Body of pancreas (tissue), 4 donors: ENCODE data around the gene SYCP2. TPM values are rescaled to one million over a fixed set of nuclear protein-coding genes. Genes with fewer than 3 reads are reported as not detected.

ENCODE experiments used
- ATAC-seq: fragments of 150-250 bp; one replicate; pipeline ENCODE4 v1.9.1; 2016
- DNase-seq, 4 donors: peaks; one replicate each; pipeline ENCODE4 v3.0.0-alpha.2; 2019
- H3K27ac ChIP-seq, 4 donors: fragments of 200-600 bp; sonication (generic); 1 replicate in 3 of 4; 2 replicates in 1 of 4; pipeline versions ENCODE4 v1.5.1 to v1.6.1; 2016 to 2019; ENCODE audit warnings: mild to moderate bottlenecking in 1 of 4, mixed read lengths in 1 of 4, moderate library complexity in 1 of 4
- H3K27me3 ChIP-seq, 2 donors: fragments of 200-600 bp; sonication (generic); one replicate each; pipeline ENCODE4 v1.6.0; 2016; ENCODE audit warnings: mild to moderate bottlenecking in 1 of 2
- H3K36me3 ChIP-seq, 2 donors: fragments of 200-600 bp; sonication (generic); replicated peaks in 1 of 2; 2 replicates each; pipeline ENCODE4 v1.5.1; 2016; ENCODE audit warnings: low read depth in 2 of 2; ENCODE audit not compliant: insufficient read depth in 1 of 2
- H3K4me1 ChIP-seq: fragments of 200-600 bp; sonication (generic); one replicate; pipeline ENCODE4 v1.6.0; 2016
- H3K4me3 ChIP-seq, 2 donors: fragments of 200-600 bp; sonication (generic); 1 replicate in 1 of 2; 2 replicates in 1 of 2; pipeline ENCODE4 v1.5.1; 2016 to 2019
- H3K9me3 ChIP-seq, 3 donors: fragments of 200-600 bp; sonication (generic); 1 replicate in 2 of 3; 2 replicates in 1 of 3; pipeline ENCODE4 v1.5.1; 2016
- CTCF ChIP-seq, 7 experiments: fragments of 450-650 bp in 4 of 7; fragments of 200-600 bp in 3 of 7; sonication (generic) in 3 of 7; IDR thresholded peaks; one replicate each; pipeline ENCODE4 v1.5.1; 2016 to 2019; ENCODE audit warnings: antibody characterized with exemption in 7 of 7
- POLR2A ChIP-seq, 3 donors: fragments of 450-650 bp; IDR thresholded peaks; one replicate each; pipeline ENCODE4 v1.6.1; 2016; ENCODE audit warnings: antibody characterized with exemption in 3 of 3, mild to moderate bottlenecking in 2 of 3
- WGBS, 2 donors: methylation state at CpG; one replicate each; pipeline ENCODE4 v1.1.5; 2017; 5-methylcytosine and 5-hydroxymethylcytosine counted together
- intact Hi-C: fragments of 100-400 bp; cut with DNase I; formaldehyde crosslinking; loops from one replicate; pipeline ENCODE4 v1.15.1; 2023
- total RNA-seq, 2 donors: library from RNA; depleted of rRNA; stranded (reverse); fragments of >200 nt; gene quantifications; one replicate each; pipeline ENCODE4 v1.1.0, GENCODE V29; 2016

Gene SYCP2
- 10 to 100 TPM in 1 of 2 donors, 1 to 10 TPM in 1; 3.6 to 15.3 TPM for total RNA-seq

- 37 to 79% methylated on average over 11 to 38 of the region's 65 CpGs for WGBS, 2 donors
These were observed at the start of gene SYCP2 for GRCh38 chr20:59933296-59933848. TSS of gene SYCP2 (minus strand) at chr20:59933637. CDS start at chr20:59922413, 11,224 bp downstream.

GRCh38 chr20:59983076-59983475 lies 49.6 kb upstream of the SYCP2 start:
- no peak overlapping the region for H3K27ac ChIP-seq
- H3K27me3 ChIP-seq: no peaks in the 10 kb centered on the region
- H3K4me1 ChIP-seq: no peaks in the 10 kb centered on the region
- intact Hi-C loops: no loop called here
- DNase-seq (no peak), ATAC-seq (no peak)
- H3K4me3 ChIP-seq: no peak overlapping the region
- TF ChIP-seq CTCF (IDR thresholded peaks at IDR 0.05): no peak
- TF ChIP-seq POLR2A (IDR thresholded peaks at IDR 0.05): no peak
- no peaks in the 10 kb centered on the region for H3K9me3 ChIP-seq
- 94 to 95% methylated on average over 9 of the region's 9 CpGs for WGBS, 2 donors
- no peaks in the 10 kb centered on the region for H3K36me3 ChIP-seq

More at GRCh38 chr20:59933296-59933848, at the start of gene SYCP2:
- Histone ChIP-seq H3K9me3 (no peaks in the 10 kb centered on the region), H3K27me3 (no peaks in the 10 kb centered on the region), H3K4me3 (peak within 1 kb of the TSS; percentile 57 to 63), H3K27ac (peak within 1 kb of the TSS; percentile 47 to 85 (median 74)), H3K36me3 (no peaks in the 10 kb centered on the region), H3K4me1 (peaks cover 36% of the 10 kb centered on the region)
- TF ChIP-seq POLR2A (IDR thresholded peaks at IDR 0.05) (no peak), CTCF (IDR thresholded peaks at IDR 0.05) (no peak)
- peak; percentile 84 for ATAC-seq
- peak; percentile 61 to 81 (median 72) for DNase-seq
- intact Hi-C loops: no loop called here

- intact Hi-C loops: no loop called here
- H3K27me3 ChIP-seq: no peaks in the 10 kb centered on the region
- 85 to 88% methylated on average over 9 of the region's 9 CpGs for WGBS, 2 donors
- H3K27ac ChIP-seq: no peak overlapping the region
- H3K9me3 ChIP-seq: no peaks in the 10 kb centered on the region
- no peaks in the 10 kb centered on the region for H3K36me3 ChIP-seq
- no peak for TF ChIP-seq CTCF (IDR thresholded peaks at IDR 0.05)
- no peak for TF ChIP-seq POLR2A (IDR thresholded peaks at IDR 0.05)
- DNase-seq (no peak), ATAC-seq (no peak)
- no peak overlapping the region for H3K4me3 ChIP-seq
- no peaks in the 10 kb centered on the region for H3K4me1 ChIP-seq
These were observed 43.6 kb upstream of the SYCP2 start for GRCh38 chr20:59977086-59977485.

GRCh38 chr20:59976156-59976782 lies 42.8 kb upstream of the SYCP2 start:
- TF ChIP-seq POLR2A (IDR thresholded peaks at IDR 0.05) (no peak), CTCF (IDR thresholded peaks at IDR 0.05) (no peak)
- H3K9me3 ChIP-seq: no peaks in the 10 kb centered on the region
- intact Hi-C loops: no loop called here
- H3K27ac ChIP-seq: no peak overlapping the region
- H3K4me3 ChIP-seq: no peak overlapping the region
- 86 to 91% methylated on average over 6 of the region's 6 CpGs for WGBS, 2 donors
- DNase-seq (no peak), ATAC-seq (no peak)
- no peaks in the 10 kb centered on the region for H3K27me3 ChIP-seq
- no peaks in the 10 kb centered on the region for H3K36me3 ChIP-seq
- H3K4me1 ChIP-seq: no peaks in the 10 kb centered on the region
